Endothelial cell of umbilical vein (primary cell): ENCODE data around the gene ATP6V0A4. TPM values are rescaled to one million over a fixed set of nuclear protein-coding genes. Genes with fewer than 3 reads are reported as not detected.

Source experiments
- BruUV-seq: library from RNA; stranded (reverse); fragments of 400-500 nt; replicated peaks from 2 replicates; lab custom pipeline; 2021; lab: Mats Ljungman, UMichigan
- CTCF ChIA-PET: fragments of 300-600, 350-600 bp; sonication (Branson Sonifier 250); formaldehyde crosslinking; loops from one replicate; lab custom pipeline; 2021; ENCODE audit warnings: antibody characterized with exemption, inconsistent platforms; lab: Charles Lee
- POLR2A ChIA-PET: fragments of 300-600, 350-600 bp; sonication (Branson Sonifier 250); formaldehyde crosslinking; loops from one replicate; lab custom pipeline; 2021; ENCODE audit warnings: antibody characterized with exemption, inconsistent platforms; lab: Charles Lee
- DNase-seq: peaks from one replicate; pipeline ENCODE4 v3.0.0-alpha.2; 2011; ENCODE audit warnings: low read depth, low spot score
- FAIRE-seq: peaks from 2 replicates; lab custom pipeline; 2011; peaks lifted over from hg19 to GRCh38; lab: Jason Lieb, UNC
- H2AFZ ChIP-seq: 2 replicates; pipeline ENCODE4 v1.6.0; 2012; ENCODE audit warnings: low read depth, low read length, control low read depth, inconsistent platforms
- H3K27ac ChIP-seq: 2 replicates; pipeline ENCODE4 v1.5.1; 2011; ENCODE audit warnings: low read depth, mild to moderate bottlenecking, control low read depth, low read length, moderate library complexity; ENCODE audit not compliant: insufficient read depth
- H3K27me3 ChIP-seq, 2 experiments: 2 replicates each; pipeline versions ENCODE4 v1.6.0 to v1.6.1; 2011; ENCODE audit warnings: low read length in 2 of 2, mixed read lengths in 1 of 2; ENCODE audit not compliant: control insufficient read depth in 2 of 2, insufficient read depth in 2 of 2
- H3K36me3 ChIP-seq, 2 experiments: 2 replicates in 1 of 2; 3 replicates in 1 of 2; pipeline ENCODE4 v1.5.1; 2011; ENCODE audit warnings: low read length in 2 of 2, mild to moderate bottlenecking in 1 of 2, moderate library complexity in 1 of 2; ENCODE audit not compliant: control insufficient read depth in 2 of 2, insufficient read depth in 2 of 2; ENCODE audit errors: extremely low read depth in 1 of 2
- H3K4me1 ChIP-seq: 3 replicates; pipeline ENCODE4 v1.5.1; 2011; ENCODE audit warnings: mild to moderate bottlenecking, low read length; ENCODE audit not compliant: control insufficient read depth, insufficient read depth; ENCODE audit errors: extremely low read depth
- H3K4me2 ChIP-seq: 2 replicates; pipeline ENCODE4 v1.6.1; 2011; ENCODE audit warnings: low read length, control low read depth, mixed read lengths; ENCODE audit not compliant: insufficient read depth
- H3K4me3 ChIP-seq, 3 experiments: fragments of 200-600 bp in 1 of 3; sonication (generic), shearing (Covaris generic) in 1 of 3; replicated peaks in 1 of 3; 2 replicates each; pipeline ENCODE4 v1.5.1; 2011 to 2016; ENCODE audit warnings: control low read depth in 3 of 3, low read length in 3 of 3, mild to moderate bottlenecking in 2 of 3, inconsistent platforms in 1 of 3, low read depth in 1 of 3, moderate library complexity in 1 of 3; ENCODE audit not compliant: insufficient read depth in 1 of 3
- H3K79me2 ChIP-seq: 2 replicates; pipeline ENCODE4 v1.6.0; 2012; ENCODE audit warnings: low read length, inconsistent platforms; ENCODE audit not compliant: control insufficient read depth, insufficient read depth
- H3K9ac ChIP-seq: replicated peaks from 2 replicates; pipeline ENCODE3; 2011; ENCODE audit warnings: low read length, control low read depth; ENCODE audit not compliant: insufficient read depth; ENCODE audit errors: extremely low read depth
- H3K9me1 ChIP-seq: replicated peaks from 3 replicates; pipeline ENCODE4 v1.6.0; 2011; ENCODE audit warnings: mild to moderate bottlenecking, low read length; ENCODE audit not compliant: control insufficient read depth, insufficient read depth; ENCODE audit errors: extremely low read depth
- H3K9me3 ChIP-seq: replicated peaks from 2 replicates; pipeline ENCODE4 v1.5.1; 2012; ENCODE audit warnings: low read length, inconsistent platforms; ENCODE audit not compliant: control insufficient read depth, insufficient read depth
- H4K20me1 ChIP-seq: replicated peaks from 2 replicates; pipeline ENCODE3; 2011; ENCODE audit warnings: mild to moderate bottlenecking, low read length; ENCODE audit not compliant: control insufficient read depth, insufficient read depth; ENCODE audit errors: extremely low read depth
- EZH2 ChIP-seq: IDR thresholded peaks from 2 replicates; pipeline ENCODE4 v1.6.1; 2012; ENCODE audit warnings: borderline replicate concordance, low read depth, mild to moderate bottlenecking, moderate library complexity, low read length, inconsistent platforms; ENCODE audit not compliant: severe bottlenecking
- FOS ChIP-seq: IDR thresholded peaks from 2 replicates; pipeline ENCODE4 v1.6.1; 2011; ENCODE audit warnings: mild to moderate bottlenecking, low read length, moderate library complexity, borderline replicate concordance; ENCODE audit not compliant: insufficient read depth
- GATA2 ChIP-seq: IDR thresholded peaks from 2 replicates; pipeline ENCODE4 v1.7.0; 2011; ENCODE audit warnings: low read depth, mild to moderate bottlenecking, moderate library complexity, mixed read lengths, low read length; ENCODE audit not compliant: insufficient read length, insufficient read depth
- JUN ChIP-seq: IDR thresholded peaks from 2 replicates; pipeline ENCODE4 v1.6.1; 2011; ENCODE audit warnings: borderline replicate concordance, low read depth; ENCODE audit not compliant: insufficient read length, insufficient read depth
- MYC ChIP-seq: IDR thresholded peaks from one replicate; pipeline ENCODE4 v1.6.1; 2011; ENCODE audit warnings: mild to moderate bottlenecking, low read depth, low read length
- POLR2A ChIP-seq: IDR thresholded peaks from 2 replicates; pipeline ENCODE4 v1.6.1; 2012; ENCODE audit warnings: low read depth, mild to moderate bottlenecking, control low read depth, low read length
- POLR2AphosphoS5 ChIP-seq: IDR thresholded peaks from 2 replicates; pipeline ENCODE4 v1.6.1; 2012; ENCODE audit warnings: low read depth, mild to moderate bottlenecking, control low read depth, low read length, moderate library complexity; ENCODE audit not compliant: insufficient read depth
- dilution Hi-C: fragments of 300-500 bp; cut with MboI; formaldehyde crosslinking; loops from one replicate; pipeline ENCODE4 v1.15.0; 2019; ENCODE audit warnings: low sequenced_read_pairs; ENCODE audit not compliant: extremely low pct_ligation_motif_present
- intact Hi-C: fragments of 100-400 bp; cut with micrococcal nuclease; formaldehyde crosslinking; loops from one replicate; pipeline ENCODE4 v1.10.0; 2022
- polyA plus RNA-seq, 4 experiments: library from polyadenylated mRNA; depleted of rRNA in 3 of 4; stranded (reverse) in 3 of 4; unstranded in 1 of 4; fragments of >200 nt; gene quantifications; 2 replicates each; pipeline versions ENCODE4 v1.2.1 to v1.2.3, GENCODE V29; 2011 to 2012; ENCODE audit warnings: missing spikeins in 1 of 4
- total RNA-seq: library from RNA; stranded (reverse); gene quantifications from 2 replicates; pipeline ENCODE4 v1.2.3, GENCODE V29; 2021
- TF ChIP-seq, protein P1 (sequence below): IDR thresholded peaks from 2 replicates; pipeline ENCODE4 v1.6.1; 2011; ENCODE audit not compliant: insufficient read depth, insufficient read length
- TF ChIP-seq, protein P2 (sequence below), 2 donors: IDR thresholded peaks; 1 replicate in 1 of 2; 2 replicates in 1 of 2; pipeline ENCODE4 v1.5.1; 2011; ENCODE audit warnings: low read length in 2 of 2, mild to moderate bottlenecking in 2 of 2, moderate library complexity in 2 of 2, control low read depth in 1 of 2, inconsistent platforms in 1 of 2, low read depth in 1 of 2; ENCODE audit not compliant: insufficient read depth in 1 of 2; ENCODE audit errors: extremely low read depth in 1 of 2

The ATP6V0A4 gene
- total and polyA plus RNA-seq, 2 donors (not counting 3 experiments of a cell fraction or from before 2014, with no cell fraction given), result 0.07 to 0.24 TPM

GRCh38 chr7:138661069-138661635 lies 136.8 kb downstream of the ATP6V0A4 start:
- Histone ChIP-seq H4K20me1 (no peaks in the 10 kb centered on the region), H3K9me3 (no peaks in the 10 kb centered on the region), H3K4me1 (no peaks in the 10 kb centered on the region), H3K4me3 (no peak overlapping the region), H3K27ac (no peak overlapping the region), H3K36me3 (no peaks in the 10 kb centered on the region), H3K4me2 (no peak overlapping the region), H3K9ac (no peak overlapping the region), H2AFZ (no peak overlapping the region), H3K79me2 (no peaks in the 10 kb centered on the region), H3K27me3 (peaks cover 2 to 3% of the 10 kb centered on the region in 2 experiments), H3K9me1 (no peaks in the 10 kb centered on the region)
- intact Hi-C loops (no loop called here), dilution Hi-C loops (no loop called here)
- no peak for DNase-seq
- ChIA-PET CTCF (interaction anchor here (1.8 kb wide), 1 partner anchor 8 kb away, joined by 4 read pairs; no protein-coding TSS in a partner anchor), POLR2A (no interaction called here)
- BruUV-seq, result no TSS peak
- FAIRE-seq, result no peak
- TF ChIP-seq JUN, result no peak

GRCh38 chr7:138658889-138659288 lies 139.1 kb downstream of the ATP6V0A4 start:
- no peak for FAIRE-seq
- no peaks in the 10 kb centered on the region for H3K79me2 ChIP-seq
- no peak overlapping the region for H3K9ac ChIP-seq
- no peaks in the 10 kb centered on the region for H3K9me1 ChIP-seq
- DNase-seq, result no peak
- BruUV-seq, result no TSS peak
- H3K4me3 ChIP-seq, result no peak overlapping the region
- H3K27ac ChIP-seq, result no peak overlapping the region
- H3K27me3 ChIP-seq, result no peaks in the 10 kb centered on the region
- H3K4me1 ChIP-seq, result no peaks in the 10 kb centered on the region
- H2AFZ ChIP-seq, result no peak overlapping the region
- TF ChIP-seq JUN, result no peak
- TF ChIP-seq, protein P1, sequence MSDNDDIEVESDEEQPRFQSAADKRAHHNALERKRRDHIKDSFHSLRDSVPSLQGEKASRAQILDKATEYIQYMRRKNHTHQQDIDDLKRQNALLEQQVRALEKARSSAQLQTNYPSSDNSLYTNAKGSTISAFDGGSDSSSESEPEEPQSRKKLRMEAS, result no peak
- no peak for TF ChIP-seq FOS
- no peak for TF ChIP-seq EZH2
- TF ChIP-seq MYC, result no peak
- TF ChIP-seq, protein P2, sequence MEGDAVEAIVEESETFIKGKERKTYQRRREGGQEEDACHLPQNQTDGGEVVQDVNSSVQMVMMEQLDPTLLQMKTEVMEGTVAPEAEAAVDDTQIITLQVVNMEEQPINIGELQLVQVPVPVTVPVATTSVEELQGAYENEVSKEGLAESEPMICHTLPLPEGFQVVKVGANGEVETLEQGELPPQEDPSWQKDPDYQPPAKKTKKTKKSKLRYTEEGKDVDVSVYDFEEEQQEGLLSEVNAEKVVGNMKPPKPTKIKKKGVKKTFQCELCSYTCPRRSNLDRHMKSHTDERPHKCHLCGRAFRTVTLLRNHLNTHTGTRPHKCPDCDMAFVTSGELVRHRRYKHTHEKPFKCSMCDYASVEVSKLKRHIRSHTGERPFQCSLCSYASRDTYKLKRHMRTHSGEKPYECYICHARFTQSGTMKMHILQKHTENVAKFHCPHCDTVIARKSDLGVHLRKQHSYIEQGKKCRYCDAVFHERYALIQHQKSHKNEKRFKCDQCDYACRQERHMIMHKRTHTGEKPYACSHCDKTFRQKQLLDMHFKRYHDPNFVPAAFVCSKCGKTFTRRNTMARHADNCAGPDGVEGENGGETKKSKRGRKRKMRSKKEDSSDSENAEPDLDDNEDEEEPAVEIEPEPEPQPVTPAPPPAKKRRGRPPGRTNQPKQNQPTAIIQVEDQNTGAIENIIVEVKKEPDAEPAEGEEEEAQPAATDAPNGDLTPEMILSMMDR (IDR thresholded peaks at IDR 0.05; ENCODE audit: extremely low read depth in 1 of 2, insufficient read depth in 1 of 2, low read depth in 1 of 2, low read length in 2 of 2), result no peak
- no peak for TF ChIP-seq POLR2A
- TF ChIP-seq GATA2, result no peak
- no peak for TF ChIP-seq POLR2AphosphoS5
- no peaks in the 10 kb centered on the region for H3K9me3 ChIP-seq
- H3K4me2 ChIP-seq, result no peak overlapping the region
- intact Hi-C loops (no loop called here), dilution Hi-C loops (no loop called here)
- POLR2A ChIA-PET, result no interaction called here
- H4K20me1 ChIP-seq, result no peaks in the 10 kb centered on the region
- CTCF ChIA-PET, result no interaction called here
- H3K36me3 ChIP-seq, result no peaks in the 10 kb centered on the region
